ENCODE data around the gene RNF220.

Gene RNF220

DNA sequence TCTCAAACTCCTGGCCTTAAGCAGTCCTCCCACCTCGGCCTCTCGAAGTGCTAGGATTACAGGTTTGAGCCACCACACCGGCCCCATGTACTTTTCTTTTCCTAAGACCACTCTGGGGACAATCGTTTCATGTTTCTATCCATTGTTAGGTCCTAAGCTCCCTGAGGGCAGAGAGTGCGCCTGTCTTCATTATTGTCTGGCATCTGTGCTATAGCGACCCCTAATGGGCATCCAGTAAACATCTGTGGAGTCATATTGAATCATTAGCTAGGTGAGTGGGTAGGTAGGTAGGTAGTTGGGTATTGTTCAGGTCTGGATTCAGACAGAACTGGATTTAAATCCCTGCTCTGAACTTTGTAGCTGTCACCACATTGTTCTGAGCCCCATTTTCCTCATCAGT, 203.1 kb downstream of the RNF220 start:
- no peak for TF ChIP-seq GATA3 (IDR thresholded peaks at IDR 0.05; ENCODE audit: low read depth, low read length)
- TF ChIP-seq GATA2 (IDR thresholded peaks at IDR 0.05; ENCODE audit: low read depth, low read length): no peak

DNA sequence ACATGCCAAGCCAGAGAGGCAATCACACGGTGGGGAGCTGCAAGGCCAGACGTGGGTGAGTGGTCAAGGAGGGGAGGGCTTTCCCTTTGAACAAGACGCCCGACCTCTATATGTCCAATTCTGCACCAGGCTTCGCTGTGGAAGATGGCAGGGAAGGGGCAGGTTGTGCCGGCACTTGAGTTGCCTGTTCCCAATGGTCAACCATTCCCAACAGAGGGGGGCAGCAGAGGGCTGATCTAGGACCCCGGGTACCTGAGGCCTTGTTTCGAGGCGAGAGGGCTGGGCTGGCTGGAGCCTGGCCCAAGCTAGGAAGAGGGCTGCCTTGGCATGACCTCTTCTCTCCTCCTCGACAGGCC, 204.3 kb downstream of the RNF220 start:
- TF ChIP-seq GATA3 (IDR thresholded peaks at IDR 0.05; ENCODE audit: low read depth, low read length) (no peak), GATA2 (IDR thresholded peaks at IDR 0.05; ENCODE audit: low read depth, low read length) (no peak)

DNA sequence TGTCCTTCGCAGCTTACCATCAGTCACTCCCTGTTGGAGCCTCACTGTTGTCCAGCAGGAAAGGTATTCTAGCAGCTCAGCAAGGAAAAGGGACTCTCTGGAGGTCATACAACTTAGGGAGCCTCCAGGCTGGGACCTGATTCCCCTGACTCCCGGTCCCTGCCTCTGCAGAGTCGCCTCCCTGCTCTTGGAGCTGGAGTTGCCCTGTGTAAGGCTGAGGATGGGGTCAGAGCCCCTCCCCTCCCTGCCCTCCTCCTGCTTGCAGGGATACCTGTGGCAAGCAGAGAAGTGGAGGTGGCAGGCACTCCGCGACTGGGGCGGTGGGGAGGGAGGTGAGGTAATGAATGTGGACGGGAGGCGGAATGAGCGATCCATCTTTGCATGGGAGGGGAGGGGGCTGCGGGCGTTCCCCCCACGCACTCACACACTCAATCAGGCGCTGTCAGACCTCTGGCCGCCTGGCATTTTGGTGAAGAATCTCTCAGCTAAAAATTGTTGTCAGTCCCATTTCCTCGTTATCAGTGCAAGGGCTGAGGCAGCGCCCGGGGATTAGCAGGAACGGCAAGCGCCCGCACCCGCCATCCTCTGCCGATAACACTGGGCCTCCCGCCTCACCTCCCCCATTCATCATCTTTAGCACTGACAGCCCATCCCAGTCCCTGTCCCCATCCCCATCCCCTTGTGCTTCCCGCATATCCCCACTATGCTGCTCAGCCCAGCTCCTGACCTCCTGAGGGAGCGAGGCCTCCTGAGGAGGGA, 204.9 kb downstream of the RNF220 start:
- no peak for TF ChIP-seq GATA3 (IDR thresholded peaks at IDR 0.05; ENCODE audit: low read depth, low read length)
- no peak for TF ChIP-seq GATA2 (IDR thresholded peaks at IDR 0.05; ENCODE audit: low read depth, low read length)

DNA sequence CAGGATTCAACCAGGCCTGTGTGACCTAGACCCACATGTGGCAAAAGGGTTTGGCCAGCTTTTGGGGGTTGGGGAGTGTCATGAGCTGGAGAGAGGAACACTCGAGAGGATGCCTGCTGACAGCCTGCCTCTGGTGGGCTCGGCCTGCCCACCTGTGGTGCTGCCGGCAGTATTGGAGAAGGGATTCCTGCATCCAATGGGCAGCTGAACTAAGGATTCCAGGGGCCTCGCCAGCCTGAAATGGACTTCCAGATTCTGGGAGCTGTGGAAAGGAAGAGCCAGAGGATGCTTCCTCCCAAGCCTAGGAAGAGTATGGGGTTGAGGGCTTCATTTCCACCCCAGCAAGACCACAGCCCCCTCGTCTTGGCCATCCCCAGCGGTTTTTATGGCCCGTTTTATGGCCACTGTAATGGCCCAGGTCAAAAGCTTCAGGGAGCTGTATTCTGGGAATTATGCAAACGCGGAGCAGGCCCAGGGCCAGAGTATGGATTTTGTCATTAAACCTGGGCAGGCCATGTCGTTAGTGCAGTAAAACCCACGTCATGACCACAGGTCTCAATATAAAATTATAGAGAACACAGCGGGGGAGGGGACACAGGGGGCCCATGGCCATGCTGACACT, 205.6 kb downstream of the RNF220 start:
- no peak for TF ChIP-seq GATA3 (IDR thresholded peaks at IDR 0.05; ENCODE audit: low read depth, low read length)
- TF ChIP-seq GATA2 (IDR thresholded peaks at IDR 0.05; ENCODE audit: low read depth, low read length): no peak

GRCh38 chr1:44611419-44611818, 206.4 kb downstream of the RNF220 start:
- TF ChIP-seq GATA3 (IDR thresholded peaks at IDR 0.05; ENCODE audit: low read depth, low read length) (no peak), GATA2 (IDR thresholded peaks at IDR 0.05; ENCODE audit: low read depth, low read length) (no peak)

DNA sequence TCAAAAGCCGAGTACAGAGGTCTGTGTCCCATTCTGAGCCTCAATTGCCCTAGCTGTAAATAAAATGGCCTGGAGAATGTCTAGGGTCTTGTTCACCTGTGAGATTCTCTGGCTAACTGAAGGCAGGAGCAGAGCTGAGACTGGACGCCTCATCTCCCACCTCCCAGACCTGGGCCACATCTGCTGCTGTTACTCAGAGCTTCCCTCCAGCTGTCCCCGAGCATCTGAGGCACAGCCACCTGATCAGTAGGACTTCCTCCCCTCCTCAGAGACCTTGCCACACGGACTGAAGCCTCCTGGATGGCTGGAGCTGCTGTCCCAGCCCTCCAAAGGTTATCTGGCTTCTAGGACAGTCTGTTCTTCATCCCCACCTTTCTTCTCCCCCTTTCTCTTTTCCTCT, 206.8 kb downstream of the RNF220 start:
- no peak for TF ChIP-seq GATA2 (IDR thresholded peaks at IDR 0.05; ENCODE audit: low read depth, low read length)
- TF ChIP-seq GATA3 (IDR thresholded peaks at IDR 0.05; ENCODE audit: low read depth, low read length): no peak

DNA sequence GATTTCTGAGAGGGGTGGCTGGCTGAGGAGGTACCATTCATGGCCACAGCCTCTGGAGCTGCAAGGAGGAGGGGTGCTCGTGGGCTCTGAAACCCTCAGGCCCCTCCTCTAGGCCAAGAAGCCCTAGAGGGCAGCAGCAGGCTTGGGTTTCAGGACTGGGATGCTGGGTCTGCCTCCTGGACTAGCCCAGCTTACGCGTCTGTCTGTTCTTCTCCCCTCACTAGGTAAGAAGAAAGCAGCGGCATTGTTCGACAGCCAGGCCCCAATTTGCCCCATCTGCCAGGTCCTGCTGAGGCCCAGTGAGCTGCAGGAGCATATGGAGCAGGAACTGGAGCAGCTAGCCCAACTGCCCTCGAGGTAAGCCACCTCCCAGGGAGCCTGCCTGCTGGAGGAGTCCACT, 208.9 kb downstream of the RNF220 start:
- TF ChIP-seq GATA2 (IDR thresholded peaks at IDR 0.05; ENCODE audit: low read depth, low read length) (no peak), GATA3 (IDR thresholded peaks at IDR 0.05; ENCODE audit: low read depth, low read length) (no peak)

- TF ChIP-seq GATA2 (IDR thresholded peaks at IDR 0.05; ENCODE audit: low read depth, low read length) (no peak), GATA3 (IDR thresholded peaks at IDR 0.05; ENCODE audit: low read depth, low read length) (no peak)
These were observed 211.4 kb downstream of the RNF220 start for GRCh38 chr1:44616284-44616990.

GRCh38 chr1:44616991-44617702, 212.1 kb downstream of the RNF220 start:
- TF ChIP-seq GATA3 (IDR thresholded peaks at IDR 0.05; ENCODE audit: low read depth, low read length) (no peak), GATA2 (IDR thresholded peaks at IDR 0.05; ENCODE audit: low read depth, low read length) (no peak)

GRCh38 chr1:44617703-44618029, 212.6 kb downstream of the RNF220 start:
- TF ChIP-seq GATA2 (IDR thresholded peaks at IDR 0.05; ENCODE audit: low read depth, low read length) (no peak), GATA3 (IDR thresholded peaks at IDR 0.05; ENCODE audit: low read depth, low read length) (no peak)

- no peak for TF ChIP-seq GATA2 (IDR thresholded peaks at IDR 0.05; ENCODE audit: low read depth, low read length)
- TF ChIP-seq GATA3 (IDR thresholded peaks at IDR 0.05; ENCODE audit: low read depth, low read length): no peak
These were observed 214.3 kb downstream of the RNF220 start for GRCh38 chr1:44619261-44619900.

DNA sequence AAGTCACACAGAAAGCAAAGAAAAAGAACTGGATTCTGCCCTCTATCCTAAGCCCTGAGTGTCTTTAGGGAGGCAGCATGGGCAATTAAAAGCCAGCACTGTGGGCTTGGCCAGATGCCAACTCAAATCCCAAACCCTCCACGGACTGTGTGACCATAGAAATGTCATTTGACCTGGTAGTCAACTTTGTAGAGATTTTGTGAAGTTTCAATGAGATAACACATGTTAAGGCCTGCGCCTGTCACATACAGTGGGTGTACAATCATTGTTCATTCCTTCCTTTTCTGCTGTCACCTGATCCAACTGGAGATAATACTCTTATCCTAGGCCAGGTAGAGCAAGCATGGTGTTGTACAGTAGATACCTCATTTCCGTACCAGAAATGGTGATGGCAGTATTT, 215.0 kb downstream of the RNF220 start:
- TF ChIP-seq GATA3 (IDR thresholded peaks at IDR 0.05; ENCODE audit: low read depth, low read length) (no peak), GATA2 (IDR thresholded peaks at IDR 0.05; ENCODE audit: low read depth, low read length) (no peak)

GRCh38 chr1:44621841-44622286, 216.8 kb downstream of the RNF220 start:
- no peak for TF ChIP-seq GATA3 (IDR thresholded peaks at IDR 0.05; ENCODE audit: low read depth, low read length)
- no peak for TF ChIP-seq GATA2 (IDR thresholded peaks at IDR 0.05; ENCODE audit: low read depth, low read length)

Data from SH-SY5Y (cell line).